ENCODE data around the gene SLC44A4.
A peak's percentile ranks its signal among the peaks of the same experiment; 100 is the strongest.
"Not testable (repeated sequence)": the region's sequence is repeated elsewhere in the genome, so short reads cannot be mapped to it uniquely, and the experiment has no call there.

Gene SLC44A4

DNA sequence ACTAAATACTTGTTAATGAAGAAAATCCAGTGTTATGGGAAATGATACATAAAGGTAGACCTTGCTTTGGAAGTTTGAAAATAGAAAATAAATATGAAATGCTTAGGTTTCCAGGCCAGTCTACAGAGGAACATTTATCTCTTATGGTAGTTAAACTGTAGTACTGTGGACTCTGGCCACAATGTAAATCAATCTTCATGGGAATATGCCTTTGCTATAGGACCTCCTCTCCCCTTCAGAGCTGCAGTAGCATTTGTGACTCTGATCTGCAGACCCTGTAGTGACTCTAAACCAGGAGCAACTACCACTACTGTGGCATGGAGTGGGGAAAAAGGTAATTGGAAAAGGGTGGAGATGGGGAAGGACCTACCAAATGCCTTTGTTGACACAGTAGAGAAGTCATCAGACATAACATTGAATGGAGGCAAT is 58.9 kb downstream of the SLC44A4 start:
- in situ Hi-C loops (cut with MboI; ENCODE audit: low pct_unique_long_range_greater_than_20kb, low sequenced_read_pairs) = no loop called here
- DNase-seq = no peak

DNA sequence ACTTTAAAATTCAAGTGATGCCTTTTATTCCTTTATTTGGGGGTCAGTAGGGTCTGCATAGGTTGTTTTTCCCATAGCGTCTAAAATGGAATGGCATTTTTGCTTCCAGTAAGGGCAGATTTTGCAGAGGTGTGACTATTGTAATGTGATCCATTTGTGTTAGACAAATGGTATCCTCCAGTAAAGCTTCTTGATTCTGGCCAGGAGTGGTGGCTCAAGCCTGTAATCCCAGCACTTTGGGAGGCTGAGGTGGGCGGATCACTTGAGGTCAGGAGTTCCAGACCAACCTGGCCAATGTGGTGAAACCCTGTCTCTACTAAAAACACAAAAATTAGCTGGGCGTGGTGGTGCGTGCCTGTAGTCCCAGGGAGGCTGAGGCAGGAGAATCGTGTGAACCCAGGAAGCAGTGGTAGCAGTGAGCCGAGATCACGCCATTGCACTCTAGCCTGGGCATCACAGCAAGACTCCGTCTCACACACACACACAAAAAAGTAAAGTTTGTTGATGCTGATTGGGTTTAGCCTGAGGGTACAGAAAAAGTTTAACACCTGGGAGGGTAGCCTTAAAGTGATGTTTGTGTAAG is 60.8 kb downstream of the SLC44A4 start:
- DNase-seq; in situ Hi-C loops (cut with MboI; ENCODE audit: low pct_unique_long_range_greater_than_20kb, low sequenced_read_pairs): not testable (repeated sequence)

DNA sequence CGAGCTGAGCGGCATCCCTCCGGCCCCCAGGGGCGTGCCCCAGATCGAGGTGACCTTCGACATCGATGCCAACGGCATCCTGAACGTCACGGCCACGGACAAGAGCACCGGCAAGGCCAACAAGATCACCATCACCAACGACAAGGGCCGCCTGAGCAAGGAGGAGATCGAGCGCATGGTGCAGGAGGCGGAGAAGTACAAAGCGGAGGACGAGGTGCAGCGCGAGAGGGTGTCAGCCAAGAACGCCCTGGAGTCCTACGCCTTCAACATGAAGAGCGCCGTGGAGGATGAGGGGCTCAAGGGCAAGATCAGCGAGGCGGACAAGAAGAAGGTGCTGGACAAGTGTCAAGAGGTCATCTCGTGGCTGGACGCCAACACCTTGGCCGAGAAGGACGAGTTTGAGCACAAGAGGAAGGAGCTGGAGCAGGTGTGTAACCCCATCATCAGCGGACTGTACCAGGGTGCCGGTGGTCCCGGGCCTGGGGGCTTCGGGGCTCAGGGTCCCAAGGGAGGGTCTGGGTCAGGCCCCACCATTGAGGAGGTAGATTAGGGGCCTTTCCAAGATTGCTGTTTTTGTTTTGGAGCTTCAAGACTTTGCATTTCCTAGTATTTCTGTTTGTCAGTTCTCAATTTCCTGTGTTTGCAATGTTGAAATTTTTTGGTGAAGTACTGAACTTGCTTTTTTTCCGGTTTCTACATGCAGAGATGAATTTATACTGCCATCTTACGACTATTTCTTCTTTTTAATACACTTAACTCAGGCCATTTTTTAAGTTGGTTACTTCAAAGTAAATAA is 61.5 kb downstream of the SLC44A4 start:
- in situ Hi-C loops (cut with MboI; ENCODE audit: low pct_unique_long_range_greater_than_20kb, low sequenced_read_pairs); DNase-seq: not testable (repeated sequence)

DNA sequence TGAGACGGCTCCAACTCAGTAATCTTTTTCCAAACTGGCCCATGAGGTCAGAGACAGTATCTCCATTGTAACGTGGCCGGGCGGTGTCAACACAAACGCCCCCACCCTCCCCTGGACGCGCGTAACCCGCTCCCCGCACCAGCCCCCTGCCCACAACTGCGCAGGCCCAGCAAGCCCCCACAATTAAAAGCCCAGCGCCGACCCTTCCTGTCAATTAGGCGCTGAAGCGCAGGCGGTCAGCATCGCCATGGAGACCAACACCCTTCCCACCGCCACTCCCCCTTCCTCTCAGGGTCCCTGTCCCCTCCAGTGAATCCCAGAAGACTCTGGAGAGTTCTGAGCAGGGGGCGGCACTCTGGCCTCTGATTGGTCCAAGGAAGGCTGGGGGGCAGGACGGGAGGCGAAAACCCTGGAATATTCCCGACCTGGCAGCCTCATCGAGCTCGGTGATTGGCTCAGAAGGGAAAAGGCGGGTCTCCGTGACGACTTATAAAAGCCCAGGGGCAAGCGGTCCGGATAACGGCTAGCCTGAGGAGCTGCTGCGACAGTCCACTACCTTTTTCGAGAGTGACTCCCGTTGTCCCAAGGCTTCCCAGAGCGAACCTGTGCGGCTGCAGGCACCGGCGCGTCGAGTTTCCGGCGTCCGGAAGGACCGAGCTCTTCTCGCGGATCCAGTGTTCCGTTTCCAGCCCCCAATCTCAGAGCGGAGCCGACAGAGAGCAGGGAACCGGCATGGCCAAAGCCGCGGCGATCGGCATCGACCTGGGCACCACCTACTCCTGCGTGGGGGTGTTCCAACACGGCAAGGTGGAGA is 63.6 kb downstream of the SLC44A4 start, which contains the start of the genes HSPA1A and HSPA1L:
TSS of gene HSPA1A (plus strand) at position 519 of the 814 bp plus-strand sequence. CDS start at position 733, 214 bp downstream.
TSS of gene HSPA1L (minus strand) at position 259 of the 814 bp plus-strand sequence. CDS start 3,311 bp downstream, outside the sequence.
- peak; percentile 97 for DNase-seq
- in situ Hi-C loops (cut with MboI; ENCODE audit: low pct_unique_long_range_greater_than_20kb, low sequenced_read_pairs) = no loop called here

DNA sequence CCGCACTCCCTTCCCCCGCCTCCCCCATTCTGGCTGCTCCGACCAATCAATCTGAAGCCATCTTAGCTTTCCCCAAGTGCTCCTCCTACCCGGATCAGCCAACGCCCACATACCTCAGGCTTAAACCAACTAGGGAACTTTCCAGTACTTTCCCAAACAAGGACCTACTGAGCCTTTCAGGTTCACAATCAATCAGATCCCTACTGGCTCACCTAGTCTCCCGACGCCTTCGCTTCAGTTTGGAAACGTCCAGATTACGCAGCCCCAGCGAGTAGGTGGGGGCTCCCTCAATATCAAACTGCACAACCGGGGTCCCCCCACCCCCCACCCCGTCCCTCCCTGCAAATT is 64.1 kb downstream of the SLC44A4 start:
- DNase-seq = peak; percentile 89
- in situ Hi-C loops (cut with MboI; ENCODE audit: low pct_unique_long_range_greater_than_20kb, low sequenced_read_pairs) = no loop called here

DNA sequence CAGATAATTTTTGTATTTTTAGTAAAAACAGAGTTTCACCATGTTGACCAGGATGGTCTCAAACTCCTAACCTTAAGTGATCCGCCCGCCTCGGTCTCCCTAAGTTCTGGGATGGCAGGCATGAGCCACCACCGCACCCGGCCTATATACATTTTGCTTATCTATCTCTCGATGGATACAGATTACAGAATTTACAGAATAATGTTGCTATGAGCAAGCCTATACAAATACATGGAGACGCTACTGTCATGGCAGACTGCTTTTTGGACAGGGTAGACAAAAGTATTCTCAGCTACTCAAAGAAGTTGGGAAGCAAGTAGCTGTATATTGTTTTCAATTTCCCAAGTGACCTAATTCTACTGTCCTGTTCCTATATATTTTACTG is 65.3 kb downstream of the SLC44A4 start:
- in situ Hi-C loops (cut with MboI; ENCODE audit: low pct_unique_long_range_greater_than_20kb, low sequenced_read_pairs) = no loop called here
- no peak for DNase-seq

Data from KBM-7 (cell line).